ENCODE measurements around the gene ZNF805. TPM values are rescaled to one million over a fixed set of nuclear protein-coding genes. Genes with fewer than 3 reads are reported as not detected.

The ZNF805 gene
- total RNA-seq, 1 experiment from 2014 or later, result 12.9 TPM

- Histone ChIP-seq H3K27ac (ENCODE audit: low read length) (no peak overlapping the region), H3K79me2 (ENCODE audit: low read length) (no peaks in the 10 kb centered on the region), H4K20me1 (ENCODE audit: low read length) (no peaks in the 10 kb centered on the region), H3K4me1 (ENCODE audit: insufficient read depth, low read length) (no peaks in the 10 kb centered on the region; the same call in 1 of the 2 replicates), H3K36me3 (ENCODE audit: low read depth, low read length) (no peaks in the 10 kb centered on the region), H3K27me3 (ENCODE audit: low read length) (no peaks in the 10 kb centered on the region), H3K9me2 (replicated peaks; ENCODE audit: low read length) (no peaks in the 10 kb centered on the region), H3K4me3 (ENCODE audit: low read length) (no peak overlapping the region), H3K9me3 (ENCODE audit: low read length) (no peaks in the 10 kb centered on the region), H2AFZ (ENCODE audit: low read length) (no peak overlapping the region), H3K4me2 (ENCODE audit: low read length) (no peak overlapping the region), H3F3A (ENCODE audit: low read length, unreplicated experiment) (no peaks in the 10 kb centered on the region), H3K9ac (ENCODE audit: low read length) (no peak overlapping the region)
- BruUV-seq (replicated peaks), result no TSS peak
- intact Hi-C loops (cut with micrococcal nuclease), result no loop called here
- ChIA-PET CTCF (no interaction called here), POLR2A (ENCODE audit: unreplicated experiment) (no interaction called here)
- DNase-seq (no peak), ATAC-seq (no peak)
- TF ChIP-seq CTCF (conservative IDR thresholded peaks at IDR 0.05; ENCODE audit: low read depth, low read length) (no peak), EZH2phosphoT487 (IDR thresholded peaks at IDR 0.05; ENCODE audit: borderline replicate concordance, low read length) (no peak), EZH2 (IDR thresholded peaks at IDR 0.05; ENCODE audit: low read length, unreplicated experiment) (no peak)
Observed at GRCh38 chr19:57227502-57227901, 12.9 kb upstream of the ZNF805 start.

GRCh38 chr19:57231686-57232085 lies 8.7 kb upstream of the ZNF805 start:
- no peaks in the 10 kb centered on the region for H3K79me2 ChIP-seq (ENCODE audit: low read length)
- TF ChIP-seq EZH2 (IDR thresholded peaks at IDR 0.05; ENCODE audit: low read length, unreplicated experiment) (no peak), EZH2phosphoT487 (IDR thresholded peaks at IDR 0.05; ENCODE audit: borderline replicate concordance, low read length) (no peak)

GRCh38 chr19:57233207-57233606 lies 7.2 kb upstream of the ZNF805 start:
- POLR2A ChIA-PET (ENCODE audit: unreplicated experiment), result no interaction called here
- no peaks in the 10 kb centered on the region for H3K27me3 ChIP-seq (ENCODE audit: low read length)
- no peak for DNase-seq
- no peak for ATAC-seq
- no peak overlapping the region for H3K9ac ChIP-seq (ENCODE audit: low read length)
- intact Hi-C loops (cut with micrococcal nuclease), result no loop called here
- no peak overlapping the region for H3K4me3 ChIP-seq (ENCODE audit: low read length)
- H3K9me2 ChIP-seq (replicated peaks; ENCODE audit: low read length), result no peaks in the 10 kb centered on the region
- CTCF ChIA-PET, result no interaction called here
- H3K9me3 ChIP-seq (ENCODE audit: low read length), result no peaks in the 10 kb centered on the region
- H3K4me2 ChIP-seq (ENCODE audit: low read length), result no peak overlapping the region
- no TSS peak for BruUV-seq (replicated peaks)
- no peaks in the 10 kb centered on the region for H3K79me2 ChIP-seq (ENCODE audit: low read length)
- H3K36me3 ChIP-seq (ENCODE audit: low read depth, low read length), result no peaks in the 10 kb centered on the region
- no peaks in the 10 kb centered on the region for H3F3A ChIP-seq (ENCODE audit: low read length, unreplicated experiment)
- no peak overlapping the region for H2AFZ ChIP-seq (ENCODE audit: low read length)
- TF ChIP-seq CTCF (conservative IDR thresholded peaks at IDR 0.05; ENCODE audit: low read depth, low read length) (no peak), EZH2phosphoT487 (IDR thresholded peaks at IDR 0.05; ENCODE audit: borderline replicate concordance, low read length) (no peak), EZH2 (IDR thresholded peaks at IDR 0.05; ENCODE audit: low read length, unreplicated experiment) (no peak)
- no peaks in the 10 kb centered on the region; the same call in 1 of the 2 replicates for H3K4me1 ChIP-seq (ENCODE audit: insufficient read depth, low read length)
- H4K20me1 ChIP-seq (ENCODE audit: low read length), result no peaks in the 10 kb centered on the region
- H3K27ac ChIP-seq (ENCODE audit: low read length), result no peak overlapping the region

More at GRCh38 chr19:57231686-57232085, 8.7 kb upstream of the ZNF805 start:
- ChIA-PET CTCF (no interaction called here), POLR2A (ENCODE audit: unreplicated experiment) (no interaction called here)
- Histone ChIP-seq H3K4me3 (ENCODE audit: low read length) (no peak overlapping the region), H3K27ac (ENCODE audit: low read length) (no peak overlapping the region), H3K27me3 (ENCODE audit: low read length) (no peaks in the 10 kb centered on the region), H4K20me1 (ENCODE audit: low read length) (no peaks in the 10 kb centered on the region), H3K9me2 (replicated peaks; ENCODE audit: low read length) (no peaks in the 10 kb centered on the region), H3K9me3 (ENCODE audit: low read length) (no peaks in the 10 kb centered on the region), H3K4me1 (ENCODE audit: insufficient read depth, low read length) (no peaks in the 10 kb centered on the region; the same call in 1 of the 2 replicates), H3K36me3 (ENCODE audit: low read depth, low read length) (no peaks in the 10 kb centered on the region), H3K4me2 (ENCODE audit: low read length) (no peak overlapping the region), H2AFZ (ENCODE audit: low read length) (no peak overlapping the region), H3F3A (ENCODE audit: low read length, unreplicated experiment) (no peaks in the 10 kb centered on the region), H3K9ac (ENCODE audit: low read length) (no peak overlapping the region)
- ATAC-seq, result no peak
- no peak for DNase-seq
- intact Hi-C loops (cut with micrococcal nuclease), result no loop called here
- no TSS peak for BruUV-seq (replicated peaks)
